GM18508 (cell line): Measurements from ENCODE around the gene AKAP12.

ENCODE experiments used
- ATAC-seq: cut with Tn5 transposase; IDR thresholded peaks from one replicate; pipeline ENCODE4 v1.9.1; 2021; ENCODE audit warnings: moderate number of reproducible peaks; ENCODE audit not compliant: insufficient read depth, unreplicated experiment

Gene AKAP12

GRCh38 chr6:151399679-151400078 is 159.9 kb downstream of the AKAP12 start:
- ATAC-seq = no peak

- no peak for ATAC-seq
Observed at GRCh38 chr6:151400473-151400872, 160.7 kb downstream of the AKAP12 start.

DNA sequence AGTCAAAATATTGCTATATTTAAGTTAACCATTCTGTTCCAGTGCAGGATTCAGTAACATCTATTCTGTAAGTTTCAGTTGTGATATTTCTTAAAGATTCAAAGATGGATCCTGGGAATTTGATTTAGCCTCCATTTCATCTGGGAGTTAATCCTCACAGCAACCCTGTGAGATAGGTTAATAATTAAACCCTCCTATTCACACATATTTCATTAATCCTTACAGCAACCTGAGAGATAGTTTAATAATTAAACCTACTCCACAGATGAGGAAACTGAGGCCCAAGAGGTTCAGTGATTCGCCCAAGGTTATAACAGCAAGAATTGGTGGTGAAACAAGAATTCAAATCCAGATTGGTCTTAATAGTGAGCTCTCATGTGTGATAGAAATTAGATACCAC is 162.5 kb downstream of the AKAP12 start:
- ATAC-seq = no peak

GRCh38 chr6:151403919-151404308 is 164.1 kb downstream of the AKAP12 start:
- no peak for ATAC-seq
